ENCODE data around the gene SMIM22. TPM values are rescaled to one million over a fixed set of nuclear protein-coding genes. Genes with fewer than 3 reads are reported as not detected.

Gene SMIM22
- total RNA-seq, 2 donors from 2014 or later, result not detected

DNA sequence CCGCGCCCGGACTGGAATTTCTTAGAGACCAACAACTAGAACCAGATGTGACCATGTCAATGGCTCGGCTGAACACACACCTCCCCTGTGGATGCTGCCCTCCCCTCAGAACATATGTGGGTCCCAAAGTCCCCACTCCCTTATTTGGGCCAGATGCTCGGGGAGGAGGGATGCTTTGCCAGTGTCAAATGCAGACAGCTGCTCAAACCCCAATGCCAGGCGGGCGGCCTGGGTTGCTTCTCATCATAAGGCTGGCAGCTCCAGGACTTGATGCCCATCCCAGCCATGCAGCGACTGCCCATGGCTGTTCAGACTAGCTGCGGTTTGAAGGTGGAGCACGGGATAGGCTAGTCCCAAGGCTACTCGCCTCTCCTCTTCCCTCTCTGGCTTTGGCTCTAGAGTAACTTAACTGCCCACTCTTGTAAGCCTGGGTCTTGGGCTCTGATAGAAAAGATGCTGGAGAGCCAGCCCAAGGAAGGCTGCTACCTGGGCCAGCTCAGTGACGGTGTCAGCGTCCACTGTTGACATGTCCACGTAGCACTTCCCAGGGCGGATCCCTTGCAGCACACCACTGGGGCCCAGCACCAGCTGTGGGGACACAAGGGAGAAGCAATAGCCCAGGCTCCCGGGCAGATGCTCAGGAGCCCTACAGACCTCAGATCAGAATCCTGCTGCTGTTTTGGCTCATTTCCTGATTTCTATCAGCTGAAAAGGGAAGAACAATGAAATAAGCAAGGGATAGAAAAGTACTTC lies 18.3 kb downstream of the SMIM22 start:
- Histone ChIP-seq H3K27me3 (no peaks in the 10 kb centered on the region), H3K36me3 (peaks cover 82% of the 10 kb centered on the region), H3K27ac (peak overlapping the region; percentile 77 to 90), H3K4me3 (no peak overlapping the region), H3K9me3 (no peaks in the 10 kb centered on the region), H3K4me1 (peaks cover 0 to 17% of the 10 kb centered on the region in 2 donors)
- DNase-seq (ENCODE audit: low spot score), result no peak
- TF ChIP-seq, protein P1, sequence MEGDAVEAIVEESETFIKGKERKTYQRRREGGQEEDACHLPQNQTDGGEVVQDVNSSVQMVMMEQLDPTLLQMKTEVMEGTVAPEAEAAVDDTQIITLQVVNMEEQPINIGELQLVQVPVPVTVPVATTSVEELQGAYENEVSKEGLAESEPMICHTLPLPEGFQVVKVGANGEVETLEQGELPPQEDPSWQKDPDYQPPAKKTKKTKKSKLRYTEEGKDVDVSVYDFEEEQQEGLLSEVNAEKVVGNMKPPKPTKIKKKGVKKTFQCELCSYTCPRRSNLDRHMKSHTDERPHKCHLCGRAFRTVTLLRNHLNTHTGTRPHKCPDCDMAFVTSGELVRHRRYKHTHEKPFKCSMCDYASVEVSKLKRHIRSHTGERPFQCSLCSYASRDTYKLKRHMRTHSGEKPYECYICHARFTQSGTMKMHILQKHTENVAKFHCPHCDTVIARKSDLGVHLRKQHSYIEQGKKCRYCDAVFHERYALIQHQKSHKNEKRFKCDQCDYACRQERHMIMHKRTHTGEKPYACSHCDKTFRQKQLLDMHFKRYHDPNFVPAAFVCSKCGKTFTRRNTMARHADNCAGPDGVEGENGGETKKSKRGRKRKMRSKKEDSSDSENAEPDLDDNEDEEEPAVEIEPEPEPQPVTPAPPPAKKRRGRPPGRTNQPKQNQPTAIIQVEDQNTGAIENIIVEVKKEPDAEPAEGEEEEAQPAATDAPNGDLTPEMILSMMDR (IDR thresholded peaks at IDR 0.05), result no peak

DNA sequence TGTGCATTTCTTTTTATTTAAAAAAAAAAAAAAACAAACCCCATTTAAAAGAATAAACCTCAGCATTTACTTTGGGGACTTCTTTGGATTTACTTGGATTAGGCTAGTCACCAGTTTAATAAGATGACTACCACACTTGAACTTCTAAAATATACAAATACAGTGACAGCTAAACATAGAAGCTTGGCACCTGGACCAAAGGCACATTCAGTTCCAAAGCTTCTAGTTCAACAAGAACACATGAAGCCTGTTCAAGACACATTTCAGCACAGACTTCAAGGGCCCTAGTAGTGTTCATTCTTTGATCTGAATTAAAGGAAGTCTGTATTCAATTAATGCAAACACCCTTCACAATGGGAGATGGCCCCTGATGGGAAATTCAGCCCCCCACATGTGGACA lies 18.9 kb downstream of the SMIM22 start:
- no peak for DNase-seq (ENCODE audit: low spot score)
- TF ChIP-seq, protein P1 (IDR thresholded peaks at IDR 0.05), result no peak
- H3K27ac ChIP-seq, result peak overlapping the region; percentile 77 to 90
- H3K4me3 ChIP-seq, result no peak overlapping the region
- H3K9me3 ChIP-seq, result no peaks in the 10 kb centered on the region
- peaks cover 0 to 17% of the 10 kb centered on the region in 2 donors for H3K4me1 ChIP-seq
- H3K27me3 ChIP-seq, result no peaks in the 10 kb centered on the region
- peaks cover 78% of the 10 kb centered on the region for H3K36me3 ChIP-seq

DNA sequence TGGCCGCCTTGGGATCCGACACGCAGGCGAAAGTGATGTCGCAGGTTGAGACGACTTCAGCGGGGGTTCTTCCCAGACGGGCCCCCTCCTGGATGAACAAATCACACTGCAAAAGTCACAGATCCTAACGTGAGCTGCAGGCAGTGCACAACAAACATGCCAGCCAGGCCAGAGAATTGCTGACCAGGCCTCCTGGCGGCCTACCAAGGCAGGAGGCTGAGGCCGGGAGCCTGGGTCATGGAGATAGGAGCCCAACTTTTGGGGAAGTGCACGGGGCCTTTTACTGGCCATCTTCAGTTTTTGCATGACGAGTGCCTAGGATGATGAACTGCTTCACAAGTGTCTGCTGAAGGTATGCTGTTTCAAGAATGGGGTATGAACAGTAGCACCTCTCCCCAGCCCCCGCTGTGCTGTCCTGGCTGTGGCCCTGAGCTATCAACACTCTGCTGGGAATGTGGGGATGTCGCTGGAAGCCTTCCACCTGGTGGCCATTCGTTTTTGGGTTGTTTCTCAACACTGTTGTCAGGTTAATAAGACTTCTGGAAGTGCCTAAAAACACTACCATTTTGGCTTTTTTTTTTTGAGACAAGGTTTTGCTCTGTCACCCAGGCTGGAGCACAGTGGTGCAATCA lies 19.5 kb downstream of the SMIM22 start:
- Histone ChIP-seq H3K27ac (peak overlapping the region; percentile 77 to 90), H3K9me3 (no peaks in the 10 kb centered on the region), H3K36me3 (peaks cover 76% of the 10 kb centered on the region), H3K27me3 (no peaks in the 10 kb centered on the region), H3K4me1 (peaks cover 0 to 17% of the 10 kb centered on the region in 2 donors), H3K4me3 (no peak overlapping the region)
- DNase-seq (ENCODE audit: low spot score), result no peak
- TF ChIP-seq, protein P1 (IDR thresholded peaks at IDR 0.05), result peak in 1 of 2 donors; percentile 9

DNA sequence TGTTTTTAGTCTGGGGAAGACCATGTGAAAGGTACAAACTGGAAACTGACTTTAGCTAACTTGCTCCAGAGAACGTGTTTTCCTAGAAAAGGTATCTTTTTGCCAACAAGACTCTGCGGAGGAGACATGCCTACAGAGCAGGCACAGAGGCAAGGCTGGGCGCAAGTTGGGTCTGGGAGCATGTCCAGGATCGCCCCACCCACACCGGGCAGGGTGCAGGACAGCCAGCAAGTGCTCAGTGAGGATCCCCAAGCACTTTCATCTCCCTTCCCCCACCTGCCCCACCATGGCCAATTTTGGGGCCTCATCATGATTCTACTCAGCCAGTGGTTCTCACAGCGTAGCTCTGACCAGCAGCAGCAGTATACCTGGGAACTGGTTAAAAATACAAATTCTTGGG lies 25.5 kb downstream of the SMIM22 start:
- H3K4me1 ChIP-seq, result peaks cover 0 to 38% of the 10 kb centered on the region in 2 donors
- TF ChIP-seq, protein P1 (IDR thresholded peaks at IDR 0.05), result no peak

DNA sequence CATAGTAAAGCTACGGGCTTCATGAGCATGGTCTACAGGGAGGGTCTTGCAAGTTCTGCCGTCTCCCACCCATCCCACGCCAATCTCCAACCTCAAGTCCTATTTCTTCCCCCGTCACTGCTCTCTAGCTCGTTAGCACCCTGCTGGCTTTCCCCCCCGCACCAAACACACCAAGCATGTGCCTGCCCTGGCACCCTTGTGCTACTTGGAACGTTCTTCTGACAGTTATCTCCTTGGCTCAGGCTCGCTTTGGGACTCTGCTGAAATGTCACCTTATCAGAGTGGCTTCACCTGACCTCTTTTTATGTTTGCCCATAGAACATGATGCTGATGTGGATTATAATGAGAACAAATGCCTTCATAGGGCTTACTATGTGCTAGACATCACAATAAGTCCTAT lies 30.0 kb downstream of the SMIM22 start:
- peak overlapping the region; percentile 78 to 87 for H3K27ac ChIP-seq

More for the DNA sequence above, 25.5 kb downstream of the SMIM22 start:
- no peak for DNase-seq (ENCODE audit: low spot score)
- no peaks in the 10 kb centered on the region for H3K27me3 ChIP-seq
- H3K4me3 ChIP-seq, result no peak overlapping the region
- H3K27ac ChIP-seq, result peak overlapping the region; percentile 38 to 69
- H3K9me3 ChIP-seq, result no peaks in the 10 kb centered on the region
- H3K36me3 ChIP-seq, result peaks cover 74% of the 10 kb centered on the region

More for the DNA sequence above, 30.0 kb downstream of the SMIM22 start:
- Histone ChIP-seq H3K9me3 (no peaks in the 10 kb centered on the region), H3K36me3 (peaks cover 75% of the 10 kb centered on the region), H3K27me3 (no peaks in the 10 kb centered on the region), H3K4me1 (peaks cover 0 to 77% of the 10 kb centered on the region in 2 donors), H3K4me3 (no peak overlapping the region)
- TF ChIP-seq, protein P1 (IDR thresholded peaks at IDR 0.05), result no peak
- no peak for DNase-seq (ENCODE audit: low spot score)

Data from right atrium auricular region (tissue), 2 donors.